Ureter (tissue), 1 donor: Measurements from ENCODE around the gene PRKD1. TPM values are rescaled to one million over a fixed set of nuclear protein-coding genes. Genes with fewer than 3 reads are reported as not detected.
A peak's percentile ranks its signal among the peaks of the same experiment; 100 is the strongest.

ENCODE experiments used
- DNase-seq: peaks from one replicate; pipeline ENCODE4 v3.0.0-alpha.2; 2020; ENCODE audit warnings: low spot score
- total RNA-seq: library from RNA; stranded (reverse); gene quantifications from one replicate; pipeline ENCODE4 v1.2.4, GENCODE V29; 2023
- donor health status: DM: yes; HTN: yes; CAD: no.

Gene PRKD1
- 19.8 TPM for total RNA-seq

GRCh38 chr14:29927376-29928116, at the start of gene PRKD1:
PRKD1 (minus strand) TSS chr14:29927847.
- peak; percentile 60 for DNase-seq

GRCh38 chr14:29971101-29971500, 43.5 kb upstream of the PRKD1 start:
- no peak for DNase-seq

GRCh38 chr14:29955087-29955486, 27.4 kb upstream of the PRKD1 start:
- no peak for DNase-seq

- no peak for DNase-seq
These were observed 25.9 kb upstream of the PRKD1 start for GRCh38 chr14:29953501-29953900.

- DNase-seq = no peak
These were observed 16.4 kb upstream of the PRKD1 start for GRCh38 chr14:29944091-29944490.

- DNase-seq = no peak
These were observed 13.8 kb upstream of the PRKD1 start for GRCh38 chr14:29941401-29941800.

- no peak for DNase-seq
These were observed 12.8 kb upstream of the PRKD1 start for GRCh38 chr14:29940482-29940881.

GRCh38 chr14:29937116-29937515, 9.5 kb upstream of the PRKD1 start:
- no peak for DNase-seq

GRCh38 chr14:29930283-29930682, 2.6 kb upstream of the PRKD1 start:
- DNase-seq = no peak

- DNase-seq = no peak
These were observed 532 bp upstream of the PRKD1 start for GRCh38 chr14:29928117-29928640.

GRCh38 chr14:29926701-29927375, 809 bp downstream of the PRKD1 start:
- DNase-seq = peak; percentile 66

GRCh38 chr14:29926228-29926627, 1.4 kb downstream of the PRKD1 start:
- DNase-seq = no peak

- DNase-seq = no peak
These were observed 1.9 kb downstream of the PRKD1 start for GRCh38 chr14:29925736-29926135.

GRCh38 chr14:29925101-29925722, 2.4 kb downstream of the PRKD1 start:
- no peak for DNase-seq

- no peak for DNase-seq
These were observed 7.8 kb downstream of the PRKD1 start for GRCh38 chr14:29919845-29920244.

GRCh38 chr14:29918981-29919380, 8.7 kb downstream of the PRKD1 start:
- no peak for DNase-seq

GRCh38 chr14:29913566-29913965, 14.1 kb downstream of the PRKD1 start:
- no peak for DNase-seq

- DNase-seq = no peak
These were observed 15.8 kb downstream of the PRKD1 start for GRCh38 chr14:29911810-29912209.

- DNase-seq = no peak
These were observed 18.7 kb downstream of the PRKD1 start for GRCh38 chr14:29908652-29909577.

- DNase-seq = peak; percentile 55
These were observed 21.3 kb downstream of the PRKD1 start for GRCh38 chr14:29906256-29906870.

- DNase-seq = no peak
These were observed 22.1 kb downstream of the PRKD1 start for GRCh38 chr14:29905543-29905942.
